GM12865 (cell line): ENCODE results near the gene TUBB4B.

Experiments
- DNase-seq: peaks from one replicate; pipeline ENCODE4 v3.0.0; 2010; ENCODE audit warnings: low read depth
- H3K4me3 ChIP-seq: 2 replicates; pipeline ENCODE4 v1.5.1; 2011; ENCODE audit warnings: mild to moderate bottlenecking, low read depth, low read length, control low read depth
- TF ChIP-seq, protein P1 (sequence below): IDR thresholded peaks from 2 replicates; pipeline ENCODE4 v1.5.1; 2011; ENCODE audit warnings: low read length, control low read depth, low read depth, inconsistent platforms; ENCODE audit not compliant: insufficient read depth; ENCODE audit errors: missing control alignments

TUBB4B gene

DNA sequence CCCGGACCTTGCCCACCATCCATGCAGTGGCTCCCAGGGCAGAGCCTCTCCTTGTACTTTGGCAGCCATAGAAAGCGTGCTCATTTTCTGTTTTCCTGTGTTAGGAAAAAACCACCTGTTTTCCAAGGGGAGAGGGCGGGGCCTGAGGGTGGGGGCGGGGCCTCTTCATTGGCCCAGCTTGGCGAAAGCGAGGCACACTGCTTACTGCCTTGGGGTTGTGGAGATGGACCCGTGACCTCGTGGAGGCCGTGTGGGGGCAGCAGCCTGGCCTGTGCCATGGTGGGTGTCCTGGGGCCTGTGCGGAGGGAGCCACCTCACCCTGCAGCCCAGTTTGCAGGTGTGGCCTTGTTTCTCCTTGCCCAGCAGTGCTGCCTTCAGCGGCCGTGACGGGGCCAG lies 32.0 kb downstream of the TUBB4B start:
- TF ChIP-seq, protein P1, sequence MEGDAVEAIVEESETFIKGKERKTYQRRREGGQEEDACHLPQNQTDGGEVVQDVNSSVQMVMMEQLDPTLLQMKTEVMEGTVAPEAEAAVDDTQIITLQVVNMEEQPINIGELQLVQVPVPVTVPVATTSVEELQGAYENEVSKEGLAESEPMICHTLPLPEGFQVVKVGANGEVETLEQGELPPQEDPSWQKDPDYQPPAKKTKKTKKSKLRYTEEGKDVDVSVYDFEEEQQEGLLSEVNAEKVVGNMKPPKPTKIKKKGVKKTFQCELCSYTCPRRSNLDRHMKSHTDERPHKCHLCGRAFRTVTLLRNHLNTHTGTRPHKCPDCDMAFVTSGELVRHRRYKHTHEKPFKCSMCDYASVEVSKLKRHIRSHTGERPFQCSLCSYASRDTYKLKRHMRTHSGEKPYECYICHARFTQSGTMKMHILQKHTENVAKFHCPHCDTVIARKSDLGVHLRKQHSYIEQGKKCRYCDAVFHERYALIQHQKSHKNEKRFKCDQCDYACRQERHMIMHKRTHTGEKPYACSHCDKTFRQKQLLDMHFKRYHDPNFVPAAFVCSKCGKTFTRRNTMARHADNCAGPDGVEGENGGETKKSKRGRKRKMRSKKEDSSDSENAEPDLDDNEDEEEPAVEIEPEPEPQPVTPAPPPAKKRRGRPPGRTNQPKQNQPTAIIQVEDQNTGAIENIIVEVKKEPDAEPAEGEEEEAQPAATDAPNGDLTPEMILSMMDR = no peak
- no peak for DNase-seq
- no peak overlapping the region for H3K4me3 ChIP-seq

DNA sequence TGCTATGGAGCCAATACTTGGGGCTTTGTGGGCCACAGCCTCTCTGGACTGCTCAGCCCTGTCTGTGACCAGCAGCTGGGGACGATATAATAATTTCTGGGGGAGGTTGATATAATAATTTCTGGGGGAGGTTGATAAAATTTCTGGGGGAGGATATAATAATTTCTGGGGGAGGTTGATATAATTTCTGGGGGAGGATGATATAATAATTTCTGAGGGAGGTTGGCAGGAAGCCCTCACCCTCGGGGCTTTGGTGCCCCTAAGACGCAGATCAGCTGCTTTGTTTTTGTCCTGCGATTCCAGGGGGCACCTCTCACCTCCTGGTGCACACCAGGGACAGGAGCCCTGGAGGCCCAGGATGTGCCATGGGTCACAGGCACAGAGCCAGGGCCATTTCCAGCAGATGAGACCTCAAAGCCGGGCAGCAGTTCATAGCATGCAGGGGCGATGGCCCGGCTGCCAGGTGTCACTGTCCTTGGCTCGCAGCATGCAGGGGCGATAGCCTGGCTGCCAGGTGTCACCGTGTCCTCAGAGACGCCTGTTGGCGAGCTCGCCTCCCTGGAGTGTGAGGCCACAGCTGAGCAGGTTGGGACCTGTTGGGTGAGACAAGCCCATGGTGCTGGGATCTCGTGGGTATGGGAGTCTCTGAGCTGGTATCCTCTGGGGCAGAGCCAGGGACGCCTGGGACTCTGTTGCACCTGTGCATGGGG lies 32.7 kb downstream of the TUBB4B start:
- no peak overlapping the region for H3K4me3 ChIP-seq
- DNase-seq = no peak
- TF ChIP-seq, protein P1 = no peak

DNA sequence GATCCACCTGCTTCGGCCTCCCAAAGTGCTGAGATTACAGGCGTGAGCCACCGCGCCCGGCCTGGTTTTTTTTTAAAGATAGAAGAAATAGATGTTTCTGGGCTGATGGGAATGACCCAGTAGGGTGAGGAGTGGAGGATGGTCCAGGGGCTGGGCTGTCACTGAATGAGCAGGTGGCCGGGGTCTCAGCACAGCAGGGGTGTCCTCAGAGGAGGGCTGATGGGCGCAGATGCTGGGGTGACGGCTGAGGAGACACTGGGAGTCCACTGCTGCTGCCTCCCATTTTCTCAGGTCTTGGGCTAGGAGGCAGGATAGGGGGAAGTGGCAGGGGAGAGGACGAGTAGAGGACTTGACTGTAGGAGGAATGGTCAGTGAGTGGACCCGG lies 34.1 kb downstream of the TUBB4B start:
- H3K4me3 ChIP-seq = no peak overlapping the region
- TF ChIP-seq, protein P1 = no peak

DNA sequence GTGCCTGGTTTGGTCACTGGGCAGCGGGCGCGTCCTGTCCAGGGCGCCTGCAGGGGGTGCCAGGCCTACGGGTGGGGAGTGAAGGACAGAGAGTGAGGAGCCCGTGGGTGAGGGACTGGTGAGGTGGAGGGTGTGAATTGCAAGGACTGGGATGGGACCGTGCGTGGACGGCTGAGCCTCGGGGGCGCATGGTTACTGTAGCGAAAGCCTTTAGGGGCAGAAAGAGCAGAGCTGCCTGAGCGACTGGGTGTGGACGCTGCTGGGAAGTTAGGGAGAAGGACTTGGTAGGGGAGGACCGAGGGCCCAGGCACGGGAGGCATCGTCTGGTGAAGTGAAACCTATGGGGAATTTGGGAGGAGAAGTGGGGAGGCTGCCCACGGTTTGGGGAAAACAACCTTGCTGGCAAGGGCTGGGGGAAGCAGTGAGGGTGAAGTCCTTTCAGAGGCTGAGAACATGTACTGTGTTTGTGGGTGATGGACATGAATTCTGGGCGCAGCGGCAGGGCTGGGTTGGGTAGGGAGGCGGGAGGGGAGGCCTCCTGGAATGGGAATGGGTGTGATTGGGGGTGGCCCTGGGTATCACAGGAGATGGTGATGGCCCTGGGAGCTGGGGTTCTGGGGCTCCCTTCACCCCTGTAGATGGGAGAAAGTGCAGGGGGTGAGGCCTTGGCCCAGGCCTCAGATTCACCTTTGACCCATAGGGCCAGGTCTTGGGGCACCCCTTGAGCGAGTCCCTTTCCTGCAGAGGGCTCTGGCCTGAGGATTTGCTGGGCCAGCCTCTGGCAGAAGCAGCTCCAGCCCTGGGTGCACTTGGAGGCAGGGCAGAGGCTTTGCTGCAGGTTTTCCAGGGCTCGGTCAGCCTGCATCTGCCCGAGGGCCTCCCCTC lies 34.7 kb downstream of the TUBB4B start:
- TF ChIP-seq, protein P1 = no peak
- DNase-seq = no peak
- no peak overlapping the region for H3K4me3 ChIP-seq

More for the DNA sequence above, 34.1 kb downstream of the TUBB4B start:
- no peak for DNase-seq

DNA sequence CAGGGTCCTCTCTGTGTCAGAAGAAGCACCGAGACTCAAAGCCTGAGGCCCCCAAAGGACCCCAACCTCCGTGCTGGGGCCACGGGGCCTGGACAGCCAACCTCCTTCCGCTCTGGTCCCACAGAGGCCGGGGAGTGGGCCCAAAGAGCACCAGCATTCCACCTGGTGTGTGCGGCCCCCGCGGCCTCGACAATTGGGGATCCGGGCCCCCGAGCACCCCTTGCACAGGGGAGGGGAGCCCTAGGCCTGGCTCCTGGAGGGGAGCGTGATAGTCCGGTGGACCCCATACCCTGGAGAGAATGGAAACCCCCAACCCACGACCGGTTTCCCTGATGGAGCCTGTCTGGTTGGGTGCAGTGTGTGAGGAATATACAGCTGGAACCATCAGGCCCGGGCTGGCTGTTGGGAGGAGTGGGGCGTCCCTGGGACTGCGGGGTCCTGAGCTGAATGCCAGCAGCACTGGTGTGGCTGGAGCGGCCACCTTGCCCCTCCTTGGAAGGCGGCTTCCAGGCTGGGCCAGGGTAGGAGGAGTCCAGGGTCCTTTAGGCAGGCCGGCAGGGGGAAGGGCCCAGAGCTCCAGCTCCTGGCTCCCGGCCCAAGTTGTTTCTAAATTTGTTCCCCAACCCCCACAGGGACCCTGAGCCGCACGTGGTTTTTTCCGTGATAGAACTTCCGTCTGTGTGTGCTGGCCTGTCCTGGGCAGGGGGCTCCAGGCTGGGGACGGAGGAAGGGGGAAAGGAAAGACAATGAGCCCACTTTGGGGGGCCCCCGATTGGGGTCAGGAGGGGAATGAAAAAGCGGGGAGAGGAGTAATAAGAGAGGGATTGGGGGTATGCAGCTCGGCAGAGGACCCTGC lies 35.6 kb downstream of the TUBB4B start:
- DNase-seq = peak; percentile 41
- TF ChIP-seq, protein P1 = no peak
- H3K4me3 ChIP-seq = peak overlapping the region; percentile 68

DNA sequence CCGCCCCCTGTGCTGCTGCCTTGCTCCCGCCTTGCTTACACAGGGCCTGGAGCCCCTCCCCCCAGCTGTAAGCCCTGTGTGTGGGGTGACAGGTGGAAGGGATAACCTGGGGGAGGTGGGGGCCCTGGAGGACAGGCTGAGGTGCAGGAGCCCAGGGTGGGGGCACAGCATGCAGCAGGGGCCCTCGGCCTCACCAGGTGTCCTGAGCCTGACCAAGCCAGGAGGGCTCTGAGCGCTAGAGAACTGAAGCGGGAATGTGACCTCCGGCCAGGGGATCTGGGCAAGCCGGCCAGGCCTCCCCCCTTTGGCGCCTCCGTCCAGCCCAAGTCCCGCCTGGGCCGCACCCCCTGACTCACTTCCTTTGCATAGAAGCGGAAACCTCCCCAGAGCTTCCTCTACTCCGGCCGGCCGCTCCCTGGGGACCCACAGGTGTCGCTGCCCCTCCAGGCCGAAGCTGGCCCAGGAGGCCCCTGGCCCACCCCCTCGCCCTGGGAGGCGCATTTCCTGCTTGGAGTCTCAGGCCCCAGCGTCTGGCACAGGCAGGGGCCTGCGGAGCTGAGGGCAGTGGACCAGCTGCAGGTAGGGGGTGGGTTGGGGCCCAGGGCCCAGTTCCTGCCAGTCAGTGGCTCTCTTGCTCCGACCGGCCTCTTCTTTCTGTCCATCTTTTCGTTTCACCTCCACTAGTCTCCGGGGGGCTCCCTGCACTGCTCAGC lies 36.4 kb downstream of the TUBB4B start, which contains the start of gene TOR4A:
TSS of gene TOR4A (plus strand) at position 398 of the 713 bp plus-strand sequence. CDS start 964 bp downstream, outside the sequence.
- peak within 1 kb of the TSS; percentile 68 for H3K4me3 ChIP-seq
- DNase-seq = peak; percentile 91
- TF ChIP-seq, protein P1 = no peak
